Mesenchymal stem cell (in vitro differentiated cells and primary cell): ENCODE measurements around the gene VIPAS39. TPM values are rescaled to one million over a fixed set of nuclear protein-coding genes. Genes with fewer than 3 reads are reported as not detected.

ENCODE experiments used
- small RNA-seq: library from polyadenylated mRNA; stranded (forward); fragments of <200 nt; extraction: miRNeasy Mini kit (QIAGEN cat#:217004); gene quantifications from one replicate; pipeline ENCODE3, GENCODE V24; 2013; ENCODE audit warnings: low read depth

Gene VIPAS39

Small RNAs within 50 kb of the gene (small RNA-seq; reads per million reads assigned to genes)
- not detected for gene RF00404
